HUES48 (cell line): ENCODE results near the gene VAMP5.
"Not testable (repeated sequence)": the region's sequence is repeated elsewhere in the genome, so short reads cannot be mapped to it uniquely, and the experiment has no call there.

ENCODE experiments used
- H3K27ac ChIP-seq: one replicate; pipeline ENCODE4 v1.7.0; 2013; ENCODE audit warnings: low read depth, low read length, inconsistent platforms
- H3K27me3 ChIP-seq: 2 replicates; pipeline ENCODE4 v1.6.1; 2013; ENCODE audit warnings: mild to moderate bottlenecking, low read length; ENCODE audit not compliant: control insufficient read depth, insufficient read depth
- H3K36me3 ChIP-seq: 2 replicates; pipeline ENCODE4 v1.6.1; 2013; ENCODE audit warnings: low read length; ENCODE audit not compliant: control insufficient read depth, insufficient read depth
- H3K4me1 ChIP-seq: 2 replicates; pipeline ENCODE4 v1.6.1; 2013; ENCODE audit warnings: mild to moderate bottlenecking, low read length; ENCODE audit not compliant: control insufficient read depth, insufficient read depth
- H3K4me3 ChIP-seq: 2 replicates; pipeline ENCODE4 v1.5.1; 2013; ENCODE audit warnings: mild to moderate bottlenecking, low read depth, low read length
- H3K9ac ChIP-seq: 2 replicates; pipeline ENCODE4 v1.6.1; 2013; ENCODE audit warnings: mild to moderate bottlenecking, low read depth, low read length, moderate library complexity
- H3K9me3 ChIP-seq: 2 replicates; pipeline ENCODE4 v1.6.1; 2013; ENCODE audit warnings: low read length; ENCODE audit not compliant: control insufficient read depth, insufficient read depth

VAMP5 gene

DNA sequence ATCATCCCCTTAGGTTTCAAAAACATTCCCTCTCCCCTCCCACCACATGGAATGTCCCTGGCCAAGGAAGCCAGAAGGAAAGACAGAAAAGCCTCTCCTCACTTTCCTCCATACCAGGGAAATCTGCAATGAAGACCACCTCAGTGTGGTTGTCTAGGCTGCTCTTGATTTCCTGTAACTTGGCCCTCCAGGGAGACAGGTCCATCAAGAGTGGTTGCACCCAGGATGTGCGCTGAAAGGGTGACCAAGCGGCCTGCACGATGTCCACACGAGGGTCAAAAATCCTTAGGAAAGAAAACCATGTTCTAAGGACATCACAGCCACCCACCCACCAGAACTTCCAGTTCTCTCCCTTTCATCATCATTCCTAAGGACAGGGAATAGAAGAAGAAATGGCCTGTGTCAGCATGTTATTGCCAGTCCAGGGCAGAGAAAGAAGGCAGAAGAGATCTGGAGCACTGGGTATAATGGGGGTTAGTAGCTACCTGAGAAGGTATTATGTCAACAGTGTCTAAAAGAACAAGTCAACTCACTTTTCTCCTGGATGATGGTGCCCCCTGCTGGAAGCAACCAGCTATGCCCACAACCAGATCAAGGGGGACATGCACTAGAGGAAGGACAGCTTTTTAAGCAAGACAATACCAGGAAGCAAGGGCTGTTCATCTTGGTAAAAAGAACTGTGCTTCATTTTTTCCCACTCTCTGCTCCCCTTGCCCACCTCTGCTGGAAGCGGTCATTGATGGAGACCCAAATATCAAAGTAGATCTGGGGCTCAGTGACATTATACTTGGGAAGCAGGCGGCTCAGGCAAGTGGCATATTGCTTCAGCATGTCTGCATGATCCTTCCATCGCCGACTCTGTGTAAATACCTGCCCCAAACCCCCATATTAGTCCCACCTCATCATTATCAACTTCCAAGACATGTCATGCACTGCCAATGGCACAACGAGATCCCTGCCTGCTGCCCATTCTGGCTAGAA is 32.2 kb upstream of the VAMP5 start:
- no peak overlapping the region for H3K27ac ChIP-seq
- no peaks in the 10 kb centered on the region for H3K27me3 ChIP-seq
- H3K9ac ChIP-seq, result no peak overlapping the region
- peaks cover 77% of the 10 kb centered on the region for H3K36me3 ChIP-seq
- no peaks in the 10 kb centered on the region for H3K9me3 ChIP-seq
- no peaks in the 10 kb centered on the region for H3K4me1 ChIP-seq
- H3K4me3 ChIP-seq, result no peak overlapping the region

GRCh38 chr2:85553184-85553583 is 31.0 kb upstream of the VAMP5 start:
- no peaks in the 10 kb centered on the region for H3K27me3 ChIP-seq
- H3K4me1 ChIP-seq, result no peaks in the 10 kb centered on the region
- H3K9me3 ChIP-seq, result no peaks in the 10 kb centered on the region
- no peak overlapping the region for H3K27ac ChIP-seq
- H3K9ac ChIP-seq, result no peak overlapping the region
- no peak overlapping the region for H3K4me3 ChIP-seq
- H3K36me3 ChIP-seq, result peaks cover 88% of the 10 kb centered on the region

- Histone ChIP-seq H3K4me3 (no peak overlapping the region), H3K9me3 (no peaks in the 10 kb centered on the region), H3K27ac (no peak overlapping the region), H3K9ac (no peak overlapping the region), H3K36me3 (peaks cover 85% of the 10 kb centered on the region), H3K27me3 (no peaks in the 10 kb centered on the region), H3K4me1 (no peaks in the 10 kb centered on the region)
These were observed 29.1 kb upstream of the VAMP5 start for GRCh38 chr2:85554980-85555612.

DNA sequence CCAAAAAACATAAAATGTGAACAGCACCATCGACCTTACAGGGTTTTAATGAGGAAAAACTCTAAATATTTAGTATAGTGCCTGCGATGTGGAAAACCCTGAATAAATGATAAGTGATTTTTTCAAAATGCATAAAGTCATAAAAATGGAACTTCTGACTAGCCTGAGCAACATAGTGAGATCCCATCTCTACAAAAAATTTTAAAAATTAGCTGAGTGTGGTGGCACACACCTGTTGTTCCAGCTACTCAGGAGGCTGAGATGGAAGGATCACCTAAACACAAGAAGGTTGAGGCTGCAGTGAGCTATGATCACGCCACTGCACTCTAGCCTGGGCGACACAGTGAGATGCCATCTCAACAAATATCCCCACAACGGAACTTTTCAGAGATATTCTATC is 27.1 kb upstream of the VAMP5 start:
- Histone ChIP-seq H3K4me1 (no peaks in the 10 kb centered on the region), H3K4me3 (no peak overlapping the region), H3K9ac (no peak overlapping the region), H3K36me3 (peaks cover 66% of the 10 kb centered on the region), H3K9me3 (no peaks in the 10 kb centered on the region), H3K27ac (no peak overlapping the region), H3K27me3 (no peaks in the 10 kb centered on the region)

GRCh38 chr2:85558160-85558559 is 26.1 kb upstream of the VAMP5 start:
- no peak overlapping the region for H3K9ac ChIP-seq
- no peak overlapping the region for H3K4me3 ChIP-seq
- H3K4me1 ChIP-seq, result no peaks in the 10 kb centered on the region
- peaks cover 56% of the 10 kb centered on the region for H3K36me3 ChIP-seq
- H3K27me3 ChIP-seq, result no peaks in the 10 kb centered on the region
- no peak overlapping the region for H3K27ac ChIP-seq
- H3K9me3 ChIP-seq, result no peaks in the 10 kb centered on the region

DNA sequence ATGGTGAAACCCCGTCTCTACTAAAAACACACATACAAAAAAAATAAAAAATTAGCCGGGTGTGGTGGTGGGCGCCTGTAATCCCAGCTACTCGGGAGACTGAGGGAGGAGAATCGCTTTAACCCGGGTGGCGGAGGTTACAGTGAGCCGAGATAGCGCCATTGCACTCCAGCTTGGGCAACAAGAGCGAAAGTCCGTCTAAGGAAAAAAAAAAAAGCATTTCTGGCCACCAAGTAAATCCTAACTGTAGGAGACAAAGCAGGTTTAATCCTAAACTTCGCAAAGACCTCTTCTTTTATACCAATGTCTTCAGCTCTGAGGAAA is 23.9 kb upstream of the VAMP5 start:
- 0 out of 2 replicates have a peak overlapping the region, but pooled peaks have one; percentile 70 for H3K9ac ChIP-seq
- not testable (repeated sequence) for H3K4me1 ChIP-seq, H3K27me3 ChIP-seq, H3K27ac ChIP-seq, H3K9me3 ChIP-seq
- peaks cover 37% of the 10 kb centered on the region for H3K36me3 ChIP-seq
- peak overlapping the region; percentile 93 for H3K4me3 ChIP-seq

DNA sequence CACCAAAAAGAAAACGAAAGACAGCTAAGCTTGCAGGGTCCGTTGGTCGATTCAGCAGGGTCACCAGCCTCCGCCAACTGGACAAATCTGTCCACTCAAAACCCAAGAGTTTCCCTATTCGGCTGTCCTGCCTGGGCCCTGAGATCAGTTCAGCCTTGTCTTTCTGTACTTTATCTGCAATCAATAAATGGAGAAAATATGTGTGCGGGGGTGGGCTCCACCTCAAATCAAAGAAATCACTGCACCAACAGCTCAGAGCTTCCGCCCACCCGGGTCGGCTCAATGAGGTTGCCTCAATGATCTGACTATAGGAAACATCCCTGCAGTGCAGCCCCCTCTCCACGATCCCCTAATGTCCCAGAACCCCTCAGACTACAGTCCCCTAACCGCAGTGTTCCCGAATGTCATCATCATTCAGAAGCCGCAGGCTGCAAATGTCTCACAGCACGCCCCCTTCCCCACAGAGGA is 23.4 kb upstream of the VAMP5 start:
- peak overlapping the region; percentile 97 for H3K27ac ChIP-seq
- H3K27me3 ChIP-seq, result no peaks in the 10 kb centered on the region
- peaks cover 32% of the 10 kb centered on the region for H3K36me3 ChIP-seq
- no peaks in the 10 kb centered on the region for H3K4me1 ChIP-seq
- H3K9ac ChIP-seq, result peak overlapping the region; percentile 70
- H3K4me3 ChIP-seq, result peak overlapping the region; percentile 93
- no peaks in the 10 kb centered on the region for H3K9me3 ChIP-seq

GRCh38 chr2:85561280-85562212 is 22.7 kb upstream of the VAMP5 start, which contains the start of gene GGCX:
TSS of gene GGCX (minus strand) at chr2:85561493. CDS start at chr2:85561428, 65 bp downstream.
- no peaks in the 10 kb centered on the region for H3K4me1 ChIP-seq
- H3K27ac ChIP-seq, result peak within 1 kb of the TSS; percentile 97
- H3K36me3 ChIP-seq, result peaks cover 26% of the 10 kb centered on the region
- no peaks in the 10 kb centered on the region for H3K27me3 ChIP-seq
- H3K9ac ChIP-seq, result peak within 1 kb of the TSS; percentile 96
- peak within 1 kb of the TSS; percentile 93 for H3K4me3 ChIP-seq
- H3K9me3 ChIP-seq, result no peaks in the 10 kb centered on the region

GRCh38 chr2:85564144-85564563 is 20.1 kb upstream of the VAMP5 start:
- H3K9me3 ChIP-seq, result no peaks in the 10 kb centered on the region
- H3K27ac ChIP-seq, result no peak overlapping the region
- no peaks in the 10 kb centered on the region for H3K4me1 ChIP-seq
- peaks cover under 1% of the 10 kb centered on the region; the same call in 1 of the 2 replicates for H3K36me3 ChIP-seq
- no peak overlapping the region for H3K9ac ChIP-seq
- H3K27me3 ChIP-seq, result peaks cover under 1% of the 10 kb centered on the region; the same call in 1 of the 2 replicates
- no peak overlapping the region for H3K4me3 ChIP-seq

DNA sequence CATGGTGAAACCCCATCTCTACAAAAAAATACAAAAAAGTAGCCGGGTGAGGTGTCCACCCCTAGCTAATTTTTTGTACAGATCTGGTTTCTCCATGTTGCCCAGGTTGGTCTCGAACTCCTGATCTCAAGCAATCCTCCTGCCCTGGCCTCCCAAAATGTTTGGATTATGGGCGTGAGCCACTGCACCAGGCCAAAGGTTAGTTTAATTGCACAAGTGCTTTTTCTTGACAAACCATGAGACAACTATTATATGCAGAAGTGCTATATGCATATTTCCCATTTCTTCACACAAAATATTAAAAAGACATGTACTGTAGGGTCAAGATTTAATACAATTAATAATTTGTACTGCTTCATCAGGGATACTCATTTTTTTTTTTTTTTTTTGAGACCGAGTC is 18.0 kb upstream of the VAMP5 start:
- Histone ChIP-seq H3K27me3 (peaks cover 19% of the 10 kb centered on the region), H3K9ac (no peak overlapping the region), H3K9me3 (no peaks in the 10 kb centered on the region), H3K36me3 (no peaks in the 10 kb centered on the region), H3K4me3 (no peak overlapping the region), H3K27ac (no peak overlapping the region), H3K4me1 (no peaks in the 10 kb centered on the region)
